ENCODE results near the gene TMEM119.
"Not testable (repeated sequence)": the region's sequence is repeated elsewhere in the genome, so short reads cannot be mapped to it uniquely, and the experiment has no call there.

Gene TMEM119

DNA sequence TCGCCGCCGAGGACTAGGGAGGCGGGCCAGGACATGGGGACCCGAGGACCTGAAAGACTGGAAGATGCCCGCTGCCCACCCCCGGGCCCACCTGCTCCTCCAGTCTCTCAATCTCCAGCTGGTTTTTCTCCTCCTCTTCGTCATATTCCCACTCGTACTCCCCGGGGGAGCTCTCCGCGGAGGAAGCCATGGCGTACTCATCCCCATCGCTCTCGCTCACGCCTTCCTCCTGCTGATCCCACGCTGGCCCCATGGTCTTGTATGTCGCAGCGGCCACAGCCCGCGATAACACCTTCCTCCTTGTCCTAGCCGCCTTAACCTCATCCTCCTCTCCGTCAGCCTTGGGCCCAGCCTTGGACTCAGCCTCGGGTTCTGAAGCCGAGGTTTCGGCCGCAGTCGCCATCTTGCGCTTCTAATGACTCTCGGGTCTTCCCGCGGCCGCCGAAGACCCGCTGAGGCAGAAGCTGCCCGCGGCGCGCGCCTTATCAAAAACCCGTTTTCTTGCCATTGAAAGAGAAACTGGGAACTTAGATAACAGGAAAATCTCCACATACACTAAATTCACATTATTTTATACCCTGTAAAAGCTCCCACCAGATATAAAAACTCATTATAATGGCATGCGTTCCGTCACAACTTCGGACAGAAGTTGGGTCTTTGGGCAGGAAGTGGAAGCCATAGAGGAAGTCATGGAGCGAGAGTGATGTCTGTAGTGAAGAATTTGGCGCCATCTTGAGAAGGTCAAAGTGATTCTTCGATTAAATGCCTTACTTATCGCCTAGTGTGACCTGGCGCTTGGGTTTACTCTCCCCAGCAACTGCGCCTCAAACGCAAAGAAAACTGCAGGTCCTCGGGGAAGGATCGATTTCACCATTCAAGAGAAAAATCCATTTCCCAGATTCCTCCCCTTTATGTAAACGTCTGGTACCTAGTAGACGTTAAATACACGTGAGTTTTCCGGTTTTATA, 36.8 kb downstream of the TMEM119 start, which contains the start of gene SART3:
Gene SART3, minus strand, starts transcription at position 422 of the 968 bp plus-strand sequence. Its CDS starts 19 bp downstream, at position 403.
- Histone ChIP-seq H3K4me2 (peak within 1 kb of the TSS; percentile 93 to 99 (median 96)), H3K4me3 (peak within 1 kb of the TSS; percentile 75 to 97 (median 92)), H3K4me1 (peaks cover 58 to 77% (median 69%) of the 10 kb centered on the region in 10 experiments), H3K27me3 (no peaks in the 10 kb centered on the region), H3K27ac (peak within 1 kb of the TSS; percentile 89 to 97 (median 95)), H3K9ac (peak within 1 kb of the TSS; percentile 90 to 97 (median 94)), H3K9me3 (replicated peaks in 1 of 11) (no peaks in the 10 kb centered on the region), H3K36me3 (peaks cover 29 to 50% (median 46%) of the 10 kb centered on the region in 11 experiments), H4K20me1 (peaks cover 39 to 52% (median 45%) of the 10 kb centered on the region in 11 experiments; a peak in 21 of 22 replicates)
- TF ChIP-seq Cebpa-rat (IDR thresholded peaks at IDR 0.05): no peak

DNA sequence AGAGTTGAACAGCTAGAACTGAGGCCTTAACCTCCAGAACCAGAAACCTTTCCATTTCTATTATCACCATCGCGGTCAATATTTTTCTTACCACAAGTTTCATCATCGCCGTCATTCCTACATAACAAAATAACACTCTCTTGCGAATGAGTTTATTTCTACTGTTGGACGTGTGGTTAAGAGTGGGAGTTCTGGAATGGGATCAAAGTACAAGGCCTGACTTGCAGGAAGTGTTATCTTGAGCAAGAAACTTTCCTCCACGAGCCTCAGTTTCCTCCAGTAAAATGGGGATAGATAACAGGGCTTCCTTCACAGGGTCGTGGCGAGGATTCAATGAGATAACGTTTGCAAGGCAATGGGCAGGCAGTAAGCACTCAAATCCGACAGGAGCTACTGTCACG, 37.6 kb downstream of the TMEM119 start:
- Histone ChIP-seq H3K4me3 (peak overlapping the region; percentile 75 to 97 (median 92)), H3K27me3 (no peaks in the 10 kb centered on the region), H3K36me3 (peaks cover 23 to 56% (median 46%) of the 10 kb centered on the region in 11 experiments), H3K27ac (peak overlapping the region; percentile 89 to 97 (median 95)), H3K9ac (peak overlapping the region; percentile 90 to 97 (median 94)), H3K9me3 (replicated peaks in 1 of 11) (no peaks in the 10 kb centered on the region), H4K20me1 (peaks cover 46 to 59% (median 52%) of the 10 kb centered on the region in 11 experiments; a peak in 21 of 22 replicates), H3K4me2 (peak overlapping the region; percentile 81 to 99 (median 96)), H3K4me1 (peaks cover 51 to 73% (median 62%) of the 10 kb centered on the region in 10 experiments)
- TF ChIP-seq Cebpa-rat (IDR thresholded peaks at IDR 0.05): peak in 3 of 11 experiments; percentile 10 to 68 (median 45); a peak in 4 of 22 replicates

DNA sequence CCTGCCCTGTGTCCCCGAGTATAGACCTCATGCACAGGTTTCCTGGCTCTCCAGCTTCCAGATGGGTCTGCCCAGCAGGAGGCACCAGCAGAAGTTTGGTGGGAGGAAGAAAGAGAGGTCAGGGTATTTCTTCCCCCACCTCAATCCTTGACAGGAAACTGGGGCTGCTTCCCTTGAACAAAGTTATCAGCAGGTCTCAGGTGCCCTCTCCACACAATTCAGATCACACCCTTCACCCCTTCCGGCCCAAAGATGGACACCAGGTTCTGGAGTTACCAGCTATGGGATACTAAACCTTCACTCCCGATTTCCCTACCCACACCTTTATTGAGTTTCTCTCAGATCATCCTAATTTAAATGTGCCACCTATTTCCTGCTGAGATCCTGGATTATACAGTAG, 38.1 kb downstream of the TMEM119 start:
- Histone ChIP-seq H3K27ac (peak overlapping the region in 10 of 11 experiments; percentile 89 to 97 (median 95); a peak in 21 of 22 replicates), H3K4me3 (peak overlapping the region; percentile 75 to 97 (median 92)), H3K27me3 (no peaks in the 10 kb centered on the region), H3K36me3 (peaks cover 17 to 55% (median 43%) of the 10 kb centered on the region in 11 experiments), H3K4me2 (peak overlapping the region; percentile 81 to 99 (median 96)), H4K20me1 (peaks cover 51 to 65% (median 58%) of the 10 kb centered on the region in 11 experiments; a peak in 21 of 22 replicates), H3K9ac (peak overlapping the region; percentile 90 to 97 (median 94)), H3K9me3 (replicated peaks in 1 of 11) (no peaks in the 10 kb centered on the region), H3K4me1 (peaks cover 45 to 68% (median 59%) of the 10 kb centered on the region in 10 experiments)
- no peak for TF ChIP-seq Cebpa-rat (IDR thresholded peaks at IDR 0.05)

- H3K4me1 ChIP-seq: peaks cover 39 to 62% (median 52%) of the 10 kb centered on the region in 10 experiments
- peaks cover 11 to 53% (median 38%) of the 10 kb centered on the region in 11 experiments for H3K36me3 ChIP-seq
- H3K27ac ChIP-seq: peak overlapping the region in 8 of 11 experiments; percentile 89 to 96 (median 94); a peak in 12 of 22 replicates
- H3K4me3 ChIP-seq: peak overlapping the region; percentile 75 to 97 (median 92); a peak in 19 of 20 replicates
- peak overlapping the region; percentile 81 to 99 (median 96) for H3K4me2 ChIP-seq
- H4K20me1 ChIP-seq: peaks cover 53 to 71% (median 64%) of the 10 kb centered on the region in 11 experiments; a peak in 21 of 22 replicates
- H3K9ac ChIP-seq: peak overlapping the region; percentile 90 to 97 (median 94); a peak in 19 of 22 replicates
- H3K9me3 ChIP-seq (replicated peaks in 1 of 11): no peaks in the 10 kb centered on the region
- no peaks in the 10 kb centered on the region for H3K27me3 ChIP-seq
- TF ChIP-seq Cebpa-rat (IDR thresholded peaks at IDR 0.05): no peak
Measured at GRCh38 chr12:108559007-108559655, 38.8 kb downstream of the TMEM119 start.

- Histone ChIP-seq H3K9ac (0 out of 22 replicates have a peak overlapping the region, but pooled peaks of 1 of the 11 experiments have one; percentile 26), H3K36me3 (peaks cover 13 to 81% (median 47%) of the 10 kb centered on the region in 11 experiments; a peak in 21 of 22 replicates), H3K4me1 (peaks cover 39 to 76% (median 49%) of the 10 kb centered on the region in 10 experiments), H4K20me1 (peaks cover 90 to 100% (median 99%) of the 10 kb centered on the region in 11 experiments)
- not testable (repeated sequence) for H3K4me2 ChIP-seq; H3K27me3 ChIP-seq; H3K9me3 ChIP-seq (replicated peaks in 1 of 11); H3K27ac ChIP-seq; H3K4me3 ChIP-seq
Measured at GRCh38 chr12:108555383-108555782, 42.5 kb downstream of the TMEM119 start.

- peaks cover 94 to 100% (median 99%) of the 10 kb centered on the region in 11 experiments for H4K20me1 ChIP-seq
- no peak overlapping the region for H3K4me3 ChIP-seq
- H3K36me3 ChIP-seq: peaks cover 19 to 87% (median 61%) of the 10 kb centered on the region in 11 experiments; a peak in 21 of 22 replicates
- no peak overlapping the region for H3K9ac ChIP-seq
- H3K9me3 ChIP-seq (replicated peaks in 1 of 11): no peaks in the 10 kb centered on the region
- peaks cover 24 to 74% (median 36%) of the 10 kb centered on the region in 10 experiments for H3K4me1 ChIP-seq
- no peak overlapping the region for H3K4me2 ChIP-seq
- no peaks in the 10 kb centered on the region for H3K27me3 ChIP-seq
- no peak overlapping the region for H3K27ac ChIP-seq
- TF ChIP-seq Cebpa-rat (IDR thresholded peaks at IDR 0.05): no peak
Measured at GRCh38 chr12:108553799-108554198, 44.1 kb downstream of the TMEM119 start.

DNA sequence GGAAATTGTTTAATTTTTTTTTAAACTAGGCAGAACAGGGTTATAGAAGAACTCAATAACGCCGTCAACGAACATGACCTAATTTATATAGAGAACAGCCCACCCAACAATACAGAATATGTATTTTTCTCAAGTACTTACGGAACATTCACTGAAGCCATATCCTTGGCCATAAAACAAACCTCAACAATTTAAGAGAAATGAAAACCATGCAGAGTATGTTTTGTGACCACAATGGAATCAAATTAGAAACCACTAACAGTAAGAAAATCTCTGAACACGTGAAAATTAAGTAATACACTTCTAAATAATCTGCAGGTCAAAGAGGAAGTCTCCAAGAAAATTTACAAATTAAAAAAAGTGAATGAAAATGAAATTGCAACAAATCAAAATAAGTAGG, 46.3 kb downstream of the TMEM119 start:
- H3K4me2 ChIP-seq: peak overlapping the region in 6 of 11 experiments; percentile 5 to 50 (median 18); a peak in 8 of 22 replicates
- no peak for TF ChIP-seq Cebpa-rat (IDR thresholded peaks at IDR 0.05)
- H3K4me1 ChIP-seq: peaks cover 11 to 74% (median 20%) of the 10 kb centered on the region in 10 experiments; a peak in 19 of 20 replicates
- no peak overlapping the region for H3K27ac ChIP-seq
- H3K9me3 ChIP-seq (replicated peaks in 1 of 11): no peaks in the 10 kb centered on the region
- peaks cover 34 to 88% (median 63%) of the 10 kb centered on the region in 11 experiments for H3K36me3 ChIP-seq
- no peak overlapping the region for H3K4me3 ChIP-seq
- H4K20me1 ChIP-seq: peaks cover 90 to 100% (median 98%) of the 10 kb centered on the region in 11 experiments
- H3K9ac ChIP-seq: no peak overlapping the region
- H3K27me3 ChIP-seq: no peaks in the 10 kb centered on the region

- TF ChIP-seq Cebpa-rat (IDR thresholded peaks at IDR 0.05): no peak
- Histone ChIP-seq H4K20me1 (peaks cover 84 to 100% (median 94%) of the 10 kb centered on the region in 11 experiments), H3K36me3 (peaks cover 56 to 89% (median 73%) of the 10 kb centered on the region in 11 experiments), H3K27ac (no peak overlapping the region), H3K27me3 (no peaks in the 10 kb centered on the region), H3K4me3 (no peak overlapping the region), H3K9ac (no peak overlapping the region), H3K4me2 (no peak overlapping the region), H3K4me1 (peaks cover 8 to 68% (median 20%) of the 10 kb centered on the region in 10 experiments; a peak in 19 of 20 replicates), H3K9me3 (replicated peaks in 1 of 11) (no peaks in the 10 kb centered on the region)
Measured at GRCh38 chr12:108548954-108549521, 48.8 kb downstream of the TMEM119 start.

Data from BLaER1 treated with 17β-estradiol and CSF1 and Interleukin-3, amounts not matched to agents 10 nM and 100 nM (cell line).